COLO668 (cell line): ENCODE measurements around the gene GUCY2D.

ENCODE experiments used
- DNase-seq: peaks from one replicate; lab custom pipeline; 2025; ENCODE audit not compliant: unreplicated experiment; lab: John Stamatoyannopoulos, UW

Gene GUCY2D

GRCh38 chr17:8063761-8064534 lies 61.5 kb downstream of the GUCY2D start:
- no peak for DNase-seq

- no peak for DNase-seq
Measured at GRCh38 chr17:8064561-8065019, 62.2 kb downstream of the GUCY2D start.

GRCh38 chr17:8066841-8067775 lies 64.7 kb downstream of the GUCY2D start:
- no peak for DNase-seq

- no peak for DNase-seq
Measured at GRCh38 chr17:8067806-8068205, 65.4 kb downstream of the GUCY2D start.

GRCh38 chr17:8068736-8069586 lies 66.5 kb downstream of the GUCY2D start:
- no peak for DNase-seq

- no peak for DNase-seq
Measured at GRCh38 chr17:8069587-8069860, 67.1 kb downstream of the GUCY2D start.
